H4 (cell line): ENCODE measurements around the gene SHISAL1. TPM values are rescaled to one million over a fixed set of nuclear protein-coding genes. Genes with fewer than 3 reads are reported as not detected.

Experiments used
- DNase-seq: peaks from one replicate; pipeline ENCODE4 v3.0.0-alpha.2; 2015; ENCODE audit warnings: low spot score
- total RNA-seq: library from RNA; depleted of rRNA; stranded (reverse); fragments of >200 nt; shearing (Covaris generic); gene quantifications from 2 replicates; pipeline ENCODE4 v1.2.3, GENCODE V29; 2014; rRNA removed

Gene SHISAL1
- total RNA-seq = 7.0 and 8.2 TPM in 2 replicates

DNA sequence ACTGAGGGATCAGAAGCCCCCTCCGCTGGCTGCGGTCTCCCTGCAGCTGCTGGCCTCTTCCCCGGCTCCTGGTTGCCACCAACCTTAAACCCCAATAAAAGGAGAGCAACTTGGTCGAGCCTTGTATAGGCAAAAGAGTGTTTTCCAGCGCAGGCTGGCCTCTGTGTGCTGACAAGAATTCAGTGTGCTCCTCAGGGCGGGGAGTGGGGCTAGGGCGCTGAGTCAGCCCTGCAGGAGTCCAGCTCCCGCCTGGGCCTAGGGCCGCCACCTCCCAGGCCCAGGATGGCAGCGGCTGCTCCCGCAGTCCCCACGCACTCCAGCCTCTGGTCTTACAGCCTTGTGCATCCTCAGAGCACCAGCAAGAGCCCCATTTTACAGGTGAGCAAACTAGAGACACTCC, at the start of gene SHISAL1:
Gene SHISAL1, minus strand, starts transcription at position 186 of the 400 bp plus-strand sequence. CDS start 12,006 bp downstream, outside the sequence.
- no peak for DNase-seq

DNA sequence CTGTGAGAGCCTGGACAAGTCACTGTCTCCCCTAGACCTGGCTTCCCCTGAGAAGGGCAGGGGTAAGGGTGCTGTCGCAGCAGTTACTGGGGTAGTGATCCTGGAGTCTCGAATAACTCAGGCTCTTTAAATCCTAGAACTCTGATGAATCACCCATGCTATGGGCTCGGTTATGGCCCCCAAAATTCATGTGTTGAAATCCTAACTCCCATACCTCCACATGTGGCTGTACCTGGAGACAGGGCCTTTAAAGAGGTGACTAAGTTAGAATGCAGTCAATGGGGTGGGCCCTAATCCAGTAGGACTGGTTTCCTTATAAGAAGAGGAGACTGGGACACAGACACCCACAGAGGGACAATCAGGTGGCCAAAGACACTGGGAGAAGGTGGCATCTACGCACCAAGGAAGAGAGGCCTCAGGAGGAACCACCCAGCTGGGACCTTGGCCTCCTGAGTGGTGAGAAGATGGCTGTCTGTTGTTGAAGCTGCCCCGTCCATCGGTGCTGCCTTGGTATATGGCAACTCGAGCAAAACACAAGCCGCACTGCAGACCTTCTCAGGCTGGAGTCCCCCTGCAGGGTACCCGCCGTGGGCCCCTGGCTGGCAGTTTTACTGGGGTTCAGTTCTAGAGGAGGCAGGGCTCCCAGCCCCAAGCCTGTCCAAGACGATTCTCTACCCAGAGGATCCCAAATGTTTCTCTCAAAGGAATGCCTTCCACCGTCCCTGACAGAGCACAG, 48.8 kb upstream of the SHISAL1 start:
- DNase-seq = no peak

DNA sequence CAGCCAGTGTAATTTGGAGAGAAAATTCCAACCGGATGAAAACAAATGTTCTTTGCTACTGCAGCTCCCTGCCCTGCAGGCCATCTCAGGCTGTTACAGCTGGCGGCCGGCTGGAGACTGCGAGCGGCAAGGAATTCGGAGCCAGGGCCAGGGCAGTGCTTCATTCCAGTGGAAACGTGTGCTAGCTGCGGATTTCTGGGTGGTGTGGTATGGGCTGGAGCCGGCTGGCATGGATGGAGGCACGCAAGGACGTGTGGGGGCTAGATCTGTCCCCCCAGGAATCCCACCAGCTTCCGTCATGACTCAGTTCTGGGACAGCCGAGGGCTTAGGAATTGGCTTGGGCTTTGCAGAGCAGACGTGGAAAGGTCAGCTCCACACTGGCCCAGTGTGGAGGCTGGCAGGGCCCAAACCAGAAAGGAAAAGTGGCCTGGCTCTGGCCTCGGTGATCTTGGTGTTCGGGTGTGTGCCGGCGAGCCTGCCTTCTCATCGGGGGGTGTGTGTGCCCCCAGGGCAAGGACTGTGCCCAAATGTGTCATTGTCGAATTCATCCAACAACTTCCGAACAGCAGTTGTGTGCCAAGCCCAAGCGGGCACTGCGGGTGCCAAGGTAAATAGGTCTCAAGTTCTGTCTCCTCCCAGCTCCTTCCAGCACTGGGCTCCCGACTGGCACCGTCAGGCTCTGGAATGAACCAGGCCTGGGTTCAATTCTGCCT, 48.1 kb upstream of the SHISAL1 start:
- DNase-seq = peak; percentile 97

DNA sequence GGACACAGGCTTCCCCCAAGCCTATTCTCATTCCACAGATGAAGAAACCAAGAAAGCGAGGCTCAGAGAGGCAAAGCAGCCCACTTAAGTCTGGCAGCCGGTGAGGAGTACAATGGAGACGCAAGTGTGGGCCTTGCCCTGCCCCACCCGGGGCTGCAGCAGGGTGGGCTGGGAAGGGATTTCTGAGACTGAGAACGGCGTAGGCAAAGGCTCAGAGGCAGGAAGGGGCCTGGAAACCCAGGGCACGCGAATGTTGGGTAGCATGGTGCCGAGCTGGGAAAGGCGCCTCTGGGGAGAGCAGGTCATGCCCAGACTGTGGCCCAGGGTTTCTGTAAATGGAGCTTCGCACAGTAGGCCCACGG, 47.5 kb upstream of the SHISAL1 start:
- DNase-seq = no peak

DNA sequence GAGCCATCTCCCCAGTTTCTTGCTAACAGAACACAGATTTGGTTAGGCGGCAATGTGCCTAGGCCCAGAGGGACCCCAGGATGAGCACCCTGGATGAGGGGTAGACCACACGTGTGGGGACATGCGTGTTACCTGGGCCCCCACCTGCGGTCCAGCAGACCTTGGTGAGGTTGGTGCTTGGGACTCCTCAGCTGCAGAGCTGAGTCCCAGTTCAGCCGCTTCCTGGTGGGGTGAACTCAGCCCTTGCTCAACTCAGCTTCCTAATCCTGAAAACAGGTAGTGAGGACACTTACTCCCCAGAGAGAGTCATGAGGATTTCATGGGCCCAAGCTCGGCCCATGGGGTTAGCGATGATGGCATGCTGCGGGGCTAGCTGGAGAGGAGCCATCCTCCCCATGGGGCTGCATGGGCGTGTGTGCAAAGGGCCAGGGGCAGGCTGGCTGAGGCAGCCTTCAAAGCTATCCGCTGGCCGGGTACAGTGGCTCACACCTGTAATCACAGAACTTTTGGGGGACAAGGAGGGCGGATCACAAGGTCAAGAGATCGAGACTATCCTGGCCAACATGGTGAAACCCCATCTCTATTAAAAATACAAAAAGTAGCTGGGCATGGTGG, 46.9 kb upstream of the SHISAL1 start:
- DNase-seq = no peak

DNA sequence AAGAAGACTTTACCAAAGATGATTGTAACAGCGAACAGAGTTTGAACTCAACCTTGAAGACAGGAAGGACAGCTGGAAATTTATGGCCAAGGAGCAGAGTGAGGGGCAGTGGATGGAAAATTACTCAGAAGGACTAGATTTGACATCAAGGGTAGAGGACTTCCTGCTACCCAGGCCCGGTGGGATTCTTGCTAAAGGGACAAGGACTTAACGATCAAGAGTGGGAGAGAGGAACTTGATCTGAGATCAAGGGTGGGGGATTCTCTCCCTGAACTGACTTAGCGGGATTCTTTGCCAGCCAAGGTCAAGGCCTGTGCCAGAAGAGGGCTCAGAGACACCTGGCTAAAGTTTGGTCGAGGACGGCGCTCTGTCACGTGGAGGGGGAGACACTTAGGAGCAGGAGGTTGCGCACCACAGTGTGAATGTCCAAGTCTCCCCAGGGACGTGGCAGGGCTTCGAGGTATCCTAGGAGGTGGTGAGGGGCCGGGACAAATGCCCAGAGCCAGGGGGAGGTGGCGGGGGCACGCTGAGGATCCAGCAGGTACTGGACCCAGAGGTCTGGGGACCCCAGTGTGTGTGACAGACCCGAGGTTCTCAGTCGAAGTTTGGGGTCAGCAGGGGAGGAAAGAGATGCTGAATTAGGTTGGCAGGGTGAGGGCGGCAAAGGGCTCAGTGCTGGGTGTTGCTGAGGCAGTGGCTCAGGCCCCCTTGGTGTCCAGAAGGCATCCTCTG, 46.1 kb upstream of the SHISAL1 start:
- DNase-seq = no peak

DNA sequence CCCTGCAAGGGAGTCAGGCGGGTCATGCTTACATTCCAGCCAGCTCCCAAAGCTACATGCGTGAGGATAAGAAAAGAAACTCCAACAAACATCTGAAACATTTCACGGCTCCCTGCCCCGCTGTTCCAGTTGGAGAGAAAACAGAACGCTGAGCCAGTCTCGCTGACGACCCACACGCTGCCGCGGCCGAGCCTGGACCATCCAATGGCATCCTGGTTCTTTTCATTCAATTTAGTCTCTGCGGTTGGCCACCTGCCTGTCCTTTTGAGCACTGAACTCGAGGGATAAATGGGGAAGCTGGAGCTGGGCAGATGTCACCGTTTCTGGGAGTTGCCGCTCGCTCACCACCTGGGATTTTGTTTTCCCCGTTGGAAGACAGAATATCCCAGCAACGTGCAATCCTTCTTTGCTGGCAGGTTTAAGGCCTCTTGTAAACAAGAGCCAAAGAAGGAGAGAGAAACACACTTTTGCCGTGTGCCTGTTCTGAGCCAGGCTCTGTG, 45.3 kb upstream of the SHISAL1 start:
- no peak for DNase-seq

DNA sequence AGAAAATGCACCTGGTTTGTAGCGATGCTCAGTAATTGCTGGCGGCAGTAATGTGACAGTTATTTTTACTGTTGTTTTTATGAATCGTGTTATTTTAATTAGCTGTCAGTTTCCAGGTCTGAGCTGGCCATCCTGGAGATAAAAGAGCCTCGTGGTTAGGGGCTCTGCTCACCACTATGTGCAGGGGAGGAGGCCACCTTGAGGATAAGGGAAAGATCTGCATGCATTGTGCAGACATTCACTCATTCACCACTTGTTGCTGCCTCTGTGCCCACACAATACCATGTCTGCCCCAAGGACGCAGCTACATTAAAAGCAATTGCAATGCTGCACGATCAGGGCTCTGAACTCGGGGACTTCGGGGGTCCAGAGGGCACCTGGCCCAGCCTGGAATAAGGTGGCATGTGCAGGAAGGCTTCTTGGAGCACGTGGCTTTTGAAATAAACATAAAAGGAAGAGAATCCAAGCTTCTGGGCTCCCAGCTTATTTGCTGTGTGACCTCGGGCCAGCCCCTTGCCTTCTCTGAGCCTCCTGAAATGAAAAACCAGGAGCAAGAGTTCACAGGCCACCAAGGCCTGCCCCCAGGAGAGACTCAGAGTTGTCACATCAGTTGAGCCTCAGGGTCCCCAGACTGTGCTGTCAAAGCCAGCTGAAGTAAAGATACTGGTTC, 44.7 kb upstream of the SHISAL1 start:
- DNase-seq = no peak

DNA sequence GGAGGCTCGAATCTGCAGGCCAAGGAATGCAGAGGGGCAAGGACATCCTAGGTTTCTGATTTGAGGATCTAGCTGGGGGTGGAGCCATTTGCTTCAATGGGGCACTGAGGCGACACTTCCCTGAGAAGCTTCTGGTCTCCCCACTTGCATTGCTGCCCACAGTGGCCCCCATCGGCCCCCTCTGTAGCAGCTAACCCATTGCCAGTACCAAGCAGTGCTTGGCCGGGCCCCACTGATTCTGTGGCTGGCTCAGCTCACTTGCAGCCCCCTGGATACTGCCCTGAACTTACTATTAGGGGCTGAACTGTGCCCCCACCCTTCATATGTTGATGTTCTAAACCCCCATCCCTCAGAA, 42.9 kb upstream of the SHISAL1 start:
- no peak for DNase-seq

DNA sequence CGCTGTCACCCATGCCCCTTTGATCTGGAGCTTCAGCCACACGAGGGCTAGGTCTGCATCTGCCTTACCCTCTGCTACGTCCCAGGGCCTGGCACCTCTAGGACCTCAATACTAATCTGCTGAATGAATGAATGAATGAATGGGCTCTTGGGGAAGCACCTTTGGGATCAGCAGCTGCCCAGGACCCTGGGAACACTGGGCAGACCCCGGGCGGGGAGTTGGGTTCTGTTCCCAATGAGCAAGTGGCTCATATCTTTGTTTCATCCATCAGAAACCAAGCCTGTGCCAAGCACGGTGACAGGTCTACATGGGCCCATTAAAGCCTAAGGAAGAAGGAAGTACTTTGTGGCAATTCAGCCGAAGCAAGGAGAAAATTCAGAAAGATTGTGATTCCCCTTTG, 41.5 kb upstream of the SHISAL1 start:
- no peak for DNase-seq

DNA sequence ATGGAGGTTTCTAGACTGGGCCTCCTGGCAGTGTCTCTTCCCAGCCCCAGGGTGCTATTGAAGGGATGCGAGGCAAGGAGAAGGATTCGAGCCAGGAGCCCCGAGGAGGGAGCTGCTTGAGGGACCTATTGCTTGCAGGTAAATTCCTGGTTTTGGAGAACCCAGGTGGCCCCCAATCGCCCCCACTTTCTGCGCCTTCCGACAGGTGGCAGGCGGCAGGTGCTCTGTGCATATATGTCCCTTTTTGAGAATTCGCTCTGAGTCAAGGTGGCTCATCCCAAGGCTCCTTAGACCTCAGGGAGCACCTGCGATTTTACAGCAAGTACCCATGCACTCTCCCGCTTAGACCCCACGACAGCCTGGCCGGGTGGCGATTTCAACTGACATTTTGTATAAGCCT, 40.3 kb upstream of the SHISAL1 start:
- DNase-seq = no peak

DNA sequence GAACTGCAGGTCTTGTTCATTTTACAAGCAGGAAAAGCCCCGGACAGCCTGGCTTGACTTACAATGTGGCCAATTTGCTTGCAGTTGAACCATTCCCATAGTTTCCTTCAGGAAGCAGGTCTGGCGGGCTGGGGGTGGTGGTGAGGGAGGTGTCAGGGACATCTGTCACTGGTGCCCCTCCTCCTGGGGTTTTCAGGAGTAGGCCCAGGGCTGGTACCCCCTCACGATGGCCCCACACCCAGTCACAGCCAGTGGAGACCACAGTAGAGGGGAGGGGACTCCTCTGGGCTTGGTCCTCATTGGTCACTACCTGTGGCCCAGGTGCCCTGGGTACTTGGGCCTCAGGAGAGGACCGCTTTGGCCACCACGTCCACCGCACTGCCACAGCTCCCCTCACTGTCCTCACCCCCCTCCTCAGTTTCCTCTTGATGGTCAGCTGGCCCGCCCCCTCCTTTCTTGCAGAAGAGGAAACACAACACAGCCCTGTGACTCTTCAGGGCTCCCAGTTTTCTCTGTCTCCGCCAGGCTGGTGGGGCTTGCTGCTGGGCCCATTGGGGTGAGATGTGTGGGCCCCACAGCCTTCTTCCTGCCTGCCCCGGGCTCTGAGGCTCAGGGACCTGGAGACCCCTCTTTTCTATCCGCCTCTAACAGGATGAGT, 39.8 kb upstream of the SHISAL1 start:
- no peak for DNase-seq

DNA sequence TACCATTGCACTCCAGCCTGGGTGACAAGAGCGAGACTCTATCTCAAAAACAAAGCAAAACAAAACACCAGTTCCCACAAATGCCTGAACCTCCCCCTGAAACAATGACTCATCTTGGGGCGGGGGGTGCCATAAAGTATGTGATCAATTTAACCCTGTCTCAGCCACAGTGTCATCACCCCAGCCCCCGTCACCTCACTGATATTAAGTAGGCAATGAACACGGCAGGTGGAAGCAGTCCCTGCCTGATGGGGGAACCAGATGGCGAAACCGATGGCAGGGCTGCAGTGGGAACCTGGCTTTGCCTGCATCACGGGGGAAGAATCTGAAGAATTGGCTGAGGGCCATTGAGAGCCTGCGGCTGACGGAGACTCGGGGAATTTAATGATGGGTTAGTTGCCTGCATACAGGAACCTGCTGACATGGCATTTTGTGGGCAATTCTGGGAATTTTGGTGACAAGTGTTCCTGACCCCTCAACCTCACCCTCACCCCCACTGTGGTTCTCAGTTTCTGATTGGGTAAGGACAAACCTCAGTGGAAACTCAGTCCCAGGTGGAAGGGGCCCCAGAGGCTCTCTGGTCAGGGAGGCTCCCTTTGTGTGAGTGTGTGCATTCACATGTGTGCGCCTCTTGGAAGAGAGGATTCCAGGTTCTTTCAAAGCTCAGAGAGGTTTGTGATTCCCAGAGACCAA, 39.1 kb upstream of the SHISAL1 start:
- peak; percentile 89 for DNase-seq

DNA sequence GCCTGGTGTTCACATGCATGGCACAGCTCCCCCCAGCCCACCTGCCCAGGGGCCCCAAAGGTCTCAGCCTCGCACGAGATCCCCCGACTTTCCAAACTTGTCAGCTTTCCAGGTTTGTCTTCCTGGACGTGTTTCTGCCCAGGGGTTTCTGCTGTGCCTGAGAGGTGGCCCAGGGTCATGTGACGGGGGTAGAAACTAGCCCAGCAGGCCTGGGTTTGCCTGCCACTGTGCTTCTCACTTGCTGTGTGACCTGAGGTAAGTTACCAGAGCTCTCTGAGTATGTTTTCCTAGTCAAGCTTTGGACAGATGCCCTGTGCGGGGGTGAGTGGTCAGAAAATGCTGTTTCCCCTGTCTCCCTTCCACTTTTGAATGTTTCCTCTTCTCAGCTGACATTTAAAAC, 38.3 kb upstream of the SHISAL1 start:
- DNase-seq = no peak

DNA sequence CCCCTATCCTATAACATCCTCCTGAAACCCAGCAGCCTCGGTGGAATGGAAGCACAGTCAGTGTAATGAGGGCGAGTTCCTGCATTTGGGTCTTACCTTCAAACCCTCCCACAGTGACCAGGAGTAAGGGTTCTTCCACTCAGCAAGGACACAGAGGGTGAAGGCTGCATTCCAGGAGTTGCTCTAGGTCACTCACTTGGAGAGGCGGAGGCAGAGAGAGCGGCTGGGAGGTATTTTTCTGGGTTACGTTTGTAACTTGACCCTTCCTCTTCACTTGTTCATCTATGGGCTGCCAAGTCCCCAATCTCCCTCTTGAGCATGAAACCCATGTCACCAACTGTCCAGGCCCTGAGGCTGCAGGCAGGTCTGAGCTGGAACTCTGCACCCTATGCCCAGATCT, 36.8 kb upstream of the SHISAL1 start:
- DNase-seq = no peak

DNA sequence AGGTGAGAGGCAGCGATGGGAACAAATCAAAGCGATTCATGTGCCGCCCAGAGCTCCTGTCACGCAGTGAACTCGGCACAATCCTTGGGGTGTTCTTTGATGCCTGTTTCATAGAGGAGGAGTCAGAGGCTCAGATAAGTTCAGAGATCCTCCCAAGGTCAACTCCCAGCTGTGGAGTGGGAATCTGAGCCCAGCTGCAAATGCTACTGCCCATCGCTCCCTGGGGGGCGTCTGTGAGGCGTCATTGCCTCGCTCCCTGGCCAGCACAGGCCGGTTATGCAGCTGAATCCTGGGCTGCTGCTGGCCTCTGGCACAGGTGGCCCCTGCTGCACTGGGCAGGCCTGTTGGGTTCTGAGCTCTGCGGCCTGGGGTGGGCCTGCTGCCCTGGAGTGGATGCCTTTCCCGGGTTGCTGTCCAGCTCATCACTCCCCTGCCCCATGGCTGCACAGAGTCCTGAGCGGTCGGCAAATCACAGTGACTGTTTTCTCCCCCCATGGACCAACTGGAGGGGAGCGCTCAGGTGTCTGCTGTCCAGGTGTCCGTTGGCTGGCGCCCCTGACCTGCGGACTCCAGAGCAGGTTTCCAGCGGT, 36.3 kb upstream of the SHISAL1 start:
- no peak for DNase-seq

DNA sequence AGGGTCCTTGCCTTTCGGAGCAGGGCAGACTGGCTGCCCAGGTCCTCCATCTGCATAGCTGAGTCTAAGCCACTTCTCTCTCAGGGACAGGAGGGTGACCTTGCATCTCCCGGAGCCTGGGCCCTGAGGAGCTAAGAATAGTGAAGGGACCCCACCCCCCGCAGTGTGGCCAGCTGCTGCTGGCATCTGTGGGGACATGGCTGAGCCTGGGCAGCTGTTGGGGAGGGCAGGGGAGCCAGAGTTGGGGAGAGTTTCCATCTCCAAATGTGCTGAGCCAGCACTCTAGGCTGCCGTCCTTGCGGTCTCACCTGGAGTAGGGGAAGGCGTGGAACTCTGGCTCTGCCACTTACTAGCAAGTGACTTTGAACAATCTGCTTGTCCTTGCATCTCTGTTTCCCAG, 34.8 kb upstream of the SHISAL1 start:
- DNase-seq = no peak

DNA sequence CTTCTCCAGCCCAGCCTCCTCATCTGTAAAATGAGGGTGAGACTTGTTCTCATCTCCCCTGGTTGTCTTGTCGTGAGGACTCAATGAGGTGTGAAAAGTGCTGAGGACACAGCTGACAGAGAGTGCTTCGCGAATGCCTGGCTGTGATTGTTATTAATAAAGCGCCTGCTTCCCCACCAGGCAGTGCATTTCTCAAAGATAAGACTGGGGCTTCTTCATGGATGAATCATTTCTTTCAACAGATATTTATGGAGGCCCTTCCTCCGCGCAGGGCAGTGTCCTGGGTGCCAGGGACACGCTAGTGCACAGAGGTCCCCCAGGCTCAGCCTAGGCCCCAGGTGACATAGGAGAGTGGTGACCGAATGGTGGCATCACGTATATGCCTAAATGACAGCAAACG, 34.3 kb upstream of the SHISAL1 start:
- no peak for DNase-seq

DNA sequence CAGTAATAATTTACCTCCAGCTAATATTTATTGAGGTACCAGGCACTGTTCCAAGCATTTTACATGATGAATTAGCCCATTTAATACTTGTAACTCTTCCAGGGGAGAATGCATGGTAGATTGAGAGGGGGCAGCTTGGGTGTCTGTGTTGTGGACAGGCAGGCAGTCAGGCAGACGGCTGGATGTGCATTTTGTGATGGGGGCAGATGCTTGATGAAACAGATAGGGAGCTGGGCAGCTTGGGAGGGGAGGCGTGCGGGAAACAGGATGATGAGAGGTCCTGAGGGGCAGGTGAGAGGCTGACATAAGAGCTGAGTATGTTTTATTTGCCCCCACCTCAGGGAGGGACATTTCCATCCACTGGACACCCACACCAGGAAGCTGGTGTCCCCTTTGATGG, 33.1 kb upstream of the SHISAL1 start:
- DNase-seq = no peak

DNA sequence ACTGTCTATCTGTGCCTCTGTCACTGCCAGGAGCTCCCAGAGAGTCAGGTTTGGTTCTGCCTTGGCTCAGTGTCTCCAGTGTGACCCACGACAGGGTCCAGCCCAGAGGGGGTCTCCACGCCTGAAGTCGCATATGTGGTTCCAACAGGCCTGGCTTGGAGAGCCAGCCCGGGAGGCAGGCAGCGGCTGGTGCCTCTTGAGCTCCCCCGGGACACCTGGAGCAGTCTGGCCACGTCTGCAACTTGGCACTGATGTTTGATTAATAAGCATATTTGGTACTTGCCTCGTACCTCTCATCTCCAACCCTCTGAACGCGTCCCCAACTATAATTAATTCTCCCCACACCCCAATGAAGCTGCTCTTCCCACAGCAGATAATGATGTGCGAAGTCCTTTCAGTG, 31.7 kb upstream of the SHISAL1 start:
- no peak for DNase-seq
